HG03064 (cell line): ENCODE measurements around the gene IFNA5.

Source experiments
- ATAC-seq: cut with Tn5 transposase; IDR thresholded peaks from one replicate; pipeline ENCODE4 v1.9.1; 2021; ENCODE audit warnings: low read depth; ENCODE audit not compliant: unreplicated experiment

Gene IFNA5

DNA sequence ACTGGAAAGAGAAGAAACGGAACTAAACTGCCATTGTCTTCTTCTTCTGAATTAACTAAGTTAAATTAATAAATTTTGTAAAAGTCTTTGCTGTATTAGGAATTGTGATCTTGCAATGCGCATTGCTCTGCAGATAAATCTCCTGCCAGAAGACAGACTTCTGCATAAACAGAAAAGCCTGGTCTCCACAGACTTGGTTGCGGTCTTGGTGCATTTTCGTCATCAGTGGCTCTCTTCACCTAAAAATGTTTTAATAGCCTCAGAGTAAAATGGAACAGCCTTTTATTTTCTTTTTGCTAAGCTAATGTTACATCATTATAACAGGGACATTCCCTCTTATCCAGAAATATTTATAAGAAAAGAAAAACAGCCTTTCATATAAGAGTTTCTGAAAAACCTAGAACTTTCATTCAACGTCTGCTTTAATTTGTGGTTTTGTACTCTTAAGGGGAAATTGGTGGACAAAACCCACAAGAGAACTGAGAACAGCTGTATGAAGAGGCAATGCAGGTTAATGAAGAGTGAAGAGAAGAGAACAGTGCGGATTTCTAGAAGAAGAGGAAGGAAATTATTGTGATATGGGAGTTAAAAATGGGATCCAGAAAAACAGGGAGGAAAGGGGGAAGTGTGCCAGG lies 10.1 kb downstream of the IFNA5 start:
- no peak for ATAC-seq

DNA sequence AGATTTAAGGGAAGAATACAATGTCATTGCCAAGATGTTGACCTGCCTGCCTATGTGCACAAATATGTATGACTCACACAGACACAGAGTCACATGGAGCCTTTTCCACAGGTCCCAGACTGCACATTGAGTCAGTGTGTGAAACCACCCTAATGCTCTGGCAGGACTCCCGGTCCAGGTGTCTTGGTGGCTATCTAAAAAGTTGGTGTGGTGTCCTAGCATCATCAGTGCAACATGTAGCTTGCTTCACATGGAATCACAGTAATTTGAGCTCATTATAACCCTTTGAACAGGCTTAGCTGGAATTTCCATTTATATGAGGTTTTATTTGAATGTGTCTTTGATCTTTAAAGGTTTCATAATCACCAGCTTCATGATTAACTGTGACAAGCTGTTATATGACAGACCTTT lies 10.7 kb downstream of the IFNA5 start:
- no peak for ATAC-seq

DNA sequence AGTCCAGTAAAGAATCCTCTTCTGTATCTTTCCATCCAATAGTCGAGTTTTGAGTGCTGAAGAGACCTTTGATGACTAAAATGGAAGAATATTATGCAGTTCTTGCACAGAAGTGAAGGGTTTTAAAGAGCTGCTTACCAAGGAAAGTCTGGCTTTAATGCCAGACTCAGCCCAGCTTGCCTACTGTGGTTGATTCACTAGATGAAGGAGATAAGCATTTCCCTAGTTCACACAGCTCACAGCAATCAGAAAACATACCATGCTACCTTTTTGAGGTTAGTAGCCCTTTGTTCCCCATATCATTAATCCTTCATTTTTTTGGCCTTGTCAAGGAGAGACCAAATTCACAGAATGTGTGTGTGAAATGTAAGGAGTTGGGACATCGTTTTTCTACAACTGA lies 15.3 kb downstream of the IFNA5 start:
- ATAC-seq = no peak

DNA sequence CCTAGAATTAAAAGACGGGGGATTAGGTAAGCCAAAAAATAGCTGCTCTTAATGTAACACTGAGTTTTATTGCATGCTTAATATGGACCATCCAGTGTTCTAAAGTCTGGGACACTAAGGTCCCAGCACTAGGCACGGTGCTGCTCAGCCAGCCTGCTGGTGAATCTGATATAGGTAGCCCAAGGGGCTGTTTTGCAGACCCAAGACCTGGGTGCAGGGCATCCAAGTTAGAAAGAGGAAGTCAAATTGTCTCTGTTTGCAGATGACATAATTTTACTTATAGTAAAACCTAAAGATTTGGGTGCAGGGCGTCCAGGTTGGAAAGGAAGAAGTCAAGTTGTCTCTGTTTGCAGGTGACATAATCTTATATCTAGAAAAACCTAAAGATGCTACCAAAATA lies 17.8 kb downstream of the IFNA5 start:
- no peak for ATAC-seq

DNA sequence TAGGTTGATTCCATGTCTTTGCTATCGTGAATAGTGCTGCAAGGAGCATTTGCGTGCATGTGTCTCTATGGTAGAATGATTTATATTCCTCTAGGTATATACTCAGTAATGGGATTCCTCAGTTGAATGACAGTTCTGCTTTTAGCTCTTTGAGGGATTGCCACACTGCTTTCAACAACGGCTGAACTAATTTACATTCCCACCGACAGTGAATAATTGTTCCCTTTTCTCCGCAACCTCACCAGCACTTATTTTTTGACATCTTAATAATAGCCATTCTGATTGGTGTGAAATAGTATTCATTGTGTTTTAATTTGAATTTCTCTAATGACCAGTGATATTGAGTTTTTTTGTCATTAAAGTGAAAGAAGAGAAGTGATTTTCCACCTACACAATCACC lies 18.5 kb downstream of the IFNA5 start:
- ATAC-seq = no peak

DNA sequence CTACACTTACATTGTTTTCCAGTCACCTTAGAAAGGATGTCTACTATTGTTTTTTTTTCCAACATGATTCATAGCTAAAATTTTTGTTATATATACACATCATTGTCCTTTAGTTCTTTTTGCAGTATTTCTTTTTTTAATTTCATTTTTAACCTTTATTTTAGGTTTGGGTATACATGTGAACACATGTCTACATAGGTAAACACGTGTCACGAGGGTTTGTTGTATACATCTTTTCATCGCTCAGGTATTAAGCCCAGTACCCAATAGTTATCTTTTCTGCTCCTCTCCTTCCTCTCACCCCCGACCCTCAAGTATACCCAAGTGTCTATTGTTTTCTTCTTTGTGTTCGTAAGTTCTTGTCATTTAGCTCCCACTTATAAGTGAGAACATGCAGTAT lies 19.0 kb downstream of the IFNA5 start:
- ATAC-seq = no peak

DNA sequence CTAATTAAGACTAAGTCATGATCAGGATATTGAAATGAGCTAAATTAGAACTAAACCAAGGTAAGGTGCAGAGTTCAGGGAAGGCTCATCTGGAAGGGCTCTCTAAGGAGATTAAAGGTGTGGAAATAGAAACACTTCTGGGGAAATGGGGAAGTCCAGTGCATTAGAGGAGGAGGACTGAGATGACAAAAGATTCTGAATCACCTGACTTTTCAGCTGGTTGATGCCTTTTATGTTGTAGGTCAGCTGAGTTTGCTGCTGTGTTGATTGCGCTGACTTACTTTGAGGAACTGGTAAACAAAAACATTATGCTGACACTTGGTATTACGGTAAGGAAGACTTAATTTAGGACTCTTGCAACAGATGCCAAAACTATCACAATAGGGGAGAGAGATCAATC lies 23.8 kb downstream of the IFNA5 start:
- no peak for ATAC-seq

DNA sequence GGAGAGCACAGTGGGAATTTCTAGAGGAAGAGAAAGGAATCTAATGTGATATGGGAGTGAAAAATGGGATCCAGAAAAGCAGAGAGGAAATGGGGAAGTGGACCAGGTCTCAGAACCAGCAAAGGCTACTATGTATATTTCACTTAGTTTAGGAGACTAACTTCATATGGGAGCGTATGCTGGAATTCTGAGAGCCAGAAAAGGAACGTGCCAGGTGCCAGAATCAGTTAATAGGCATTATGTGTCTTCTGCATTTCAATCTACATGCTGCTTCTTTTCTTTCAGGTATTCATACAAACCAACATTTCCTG lies 36.8 kb downstream of the IFNA5 start:
- ATAC-seq = no peak

DNA sequence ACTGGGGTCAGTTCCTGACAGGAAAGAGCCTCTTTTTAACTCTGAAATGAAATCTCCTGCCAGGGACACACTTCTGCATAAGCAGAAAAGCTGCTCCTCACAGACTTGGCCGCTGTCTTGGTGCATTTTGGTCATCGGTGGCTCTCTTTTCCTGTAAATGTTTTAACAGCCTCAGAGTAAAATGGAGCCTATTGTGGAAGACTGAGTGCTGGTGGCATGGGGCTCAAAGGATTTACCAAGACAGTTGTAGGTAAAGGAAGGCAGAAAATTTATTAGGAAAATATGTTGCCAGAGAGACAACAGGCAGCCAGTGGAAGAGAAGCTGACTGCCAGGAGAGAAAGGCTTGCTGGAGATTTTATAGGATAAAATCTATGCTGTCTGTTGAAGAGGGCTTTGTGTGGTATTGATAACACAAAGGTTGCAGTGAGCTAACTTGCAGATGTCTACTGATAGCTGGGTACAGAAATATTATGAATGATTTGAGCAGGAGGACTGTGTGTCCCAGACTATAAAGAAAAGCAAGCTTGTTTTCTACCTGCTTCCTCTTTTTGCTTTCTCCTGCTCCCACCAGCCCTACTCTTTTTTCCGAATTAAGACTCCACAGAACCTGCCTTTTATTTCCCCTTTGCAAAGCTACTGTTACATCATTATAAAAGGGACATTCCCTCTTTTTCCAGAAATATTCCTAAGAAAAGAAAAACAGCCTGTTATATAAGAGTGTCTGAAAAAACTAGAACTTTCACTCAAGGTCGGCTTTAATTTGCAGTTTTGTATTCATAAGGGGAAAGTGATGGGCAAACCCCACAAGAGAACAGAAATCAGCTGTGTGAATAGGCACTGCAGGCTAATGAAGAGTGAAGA lies 37.4 kb downstream of the IFNA5 start:
- ATAC-seq = no peak

DNA sequence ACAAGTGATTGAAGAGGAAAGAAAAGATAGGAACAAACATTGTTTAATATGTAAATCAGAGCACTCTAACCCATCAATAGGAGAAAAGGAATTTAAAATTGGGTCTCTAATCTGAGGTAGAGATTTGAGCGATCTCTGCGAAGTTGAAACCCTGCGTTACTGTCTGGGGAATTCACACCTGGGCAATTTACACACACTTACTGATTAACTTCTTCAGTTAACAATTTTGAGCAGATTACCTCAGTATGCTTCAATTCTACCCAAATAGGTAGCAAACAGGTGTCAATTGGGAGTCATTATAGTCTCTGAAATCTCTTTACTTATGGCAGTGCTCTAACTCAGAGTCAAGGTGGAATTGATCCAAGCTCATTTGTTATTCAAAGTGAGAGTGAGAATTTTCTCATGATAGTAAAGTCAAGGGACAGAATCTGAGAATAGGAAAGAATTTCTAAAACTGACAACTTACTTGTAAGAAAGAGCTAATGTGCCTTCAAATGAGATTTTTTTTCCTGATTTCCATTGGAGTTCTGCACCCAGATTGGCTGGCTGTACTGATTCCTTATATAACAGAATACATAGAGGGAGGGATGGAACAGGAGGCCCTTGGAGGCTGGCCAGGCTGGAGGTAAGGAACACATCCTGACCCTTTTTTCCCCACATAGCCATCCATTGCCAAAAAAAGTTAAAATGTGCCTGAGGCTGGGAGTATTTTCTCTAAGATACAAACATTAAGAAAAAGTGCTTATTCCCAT lies 38.2 kb downstream of the IFNA5 start:
- ATAC-seq = no peak

DNA sequence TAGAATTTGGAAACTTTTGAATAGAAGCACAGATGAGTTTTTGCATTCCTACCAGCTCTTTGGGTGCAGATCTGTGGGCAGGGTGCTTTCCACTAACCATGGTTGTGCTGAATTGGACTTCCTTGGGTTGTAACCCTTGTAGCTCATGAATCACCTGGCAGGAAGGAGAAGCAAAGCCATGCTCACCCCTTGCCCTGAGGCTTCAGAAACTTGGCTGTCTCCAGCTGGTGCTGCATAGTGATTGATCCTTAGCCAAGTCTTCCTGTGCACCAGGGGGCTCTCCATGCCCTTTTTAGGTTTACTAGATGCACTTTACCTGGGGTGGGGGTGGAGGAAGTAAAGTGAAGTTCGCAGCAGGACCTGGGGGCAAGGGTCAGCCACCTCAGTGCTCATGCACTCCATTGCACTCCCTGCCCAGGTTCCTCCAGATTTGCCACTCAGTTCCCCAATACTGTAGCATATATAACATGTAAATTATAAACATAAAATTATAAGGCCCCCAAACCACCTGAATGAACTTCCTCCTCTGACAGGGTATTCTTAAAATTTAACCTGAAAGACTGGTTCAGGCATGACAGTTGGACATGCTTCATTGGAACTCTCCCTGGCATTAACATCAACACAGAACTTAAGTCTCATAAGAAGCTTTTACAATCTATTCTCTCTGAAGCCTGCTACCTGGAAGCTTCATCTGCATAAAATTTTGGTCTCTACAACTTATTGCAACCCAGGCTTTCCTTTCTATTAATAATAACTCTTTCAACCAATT lies 39.5 kb downstream of the IFNA5 start:
- no peak for ATAC-seq

DNA sequence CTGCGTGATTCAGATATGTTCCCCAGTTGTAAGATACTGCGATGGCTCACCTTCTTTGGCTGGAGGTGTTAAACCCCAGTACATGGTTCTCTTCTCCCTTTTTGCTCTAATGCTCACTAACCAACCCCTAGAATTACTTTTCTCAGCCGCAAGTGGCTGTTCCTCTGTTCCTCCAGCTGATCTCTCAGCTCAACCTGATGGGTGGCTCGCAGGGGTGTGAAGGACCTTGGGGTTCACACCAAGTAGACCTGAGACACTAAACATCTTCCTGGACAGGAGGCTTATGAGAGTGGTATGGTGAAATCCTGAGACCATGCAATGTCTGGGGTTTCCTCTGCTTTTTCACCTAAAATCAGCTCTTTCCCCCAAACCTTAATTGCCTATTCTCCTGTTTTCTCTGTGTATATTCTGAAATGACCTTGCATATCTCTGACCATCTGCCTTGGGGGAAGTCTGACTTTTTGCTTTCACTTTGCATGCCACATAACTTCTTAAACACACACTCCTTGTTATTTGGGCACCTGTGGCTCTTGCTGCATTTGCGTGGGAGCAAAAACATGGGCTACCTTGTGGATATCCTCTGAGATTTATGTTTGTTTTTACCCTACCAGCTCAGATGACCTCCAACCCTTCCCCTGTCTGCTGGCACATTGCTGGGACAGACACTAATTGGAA lies 49.4 kb downstream of the IFNA5 start:
- no peak for ATAC-seq
